HepG2 (cell line): ENCODE results near the gene BBS9.

Experiments used
- CTCF ChIP-seq: sonication (generic); formaldehyde crosslinking; IDR thresholded peaks from 2 replicates; pipeline ENCODE4 v1.5.0; 2020; ENCODE audit warnings: mild to moderate bottlenecking, missing genetic modification reagents, moderate library complexity
- GABPA ChIP-seq, 2 experiments: IDR thresholded peaks; 2 replicates each; pipeline ENCODE4 v1.6.1; 2011 to 2016; ENCODE audit warnings: low read depth in 2 of 2, low read length in 1 of 2, missing biosample characterization in 1 of 2, missing genetic modification characterization in 1 of 2
- SMC3 ChIP-seq: IDR thresholded peaks from 2 replicates; pipeline ENCODE4 v1.6.1; 2011; ENCODE audit warnings: low read length, improper control_type of control experiment
- ZHX1 ChIP-seq: sonication (generic); formaldehyde crosslinking; IDR thresholded peaks from 2 replicates; pipeline ENCODE4 v1.8.1; 2022; ENCODE audit warnings: low read depth, mild to moderate bottlenecking, missing genetic modification reagents
- ZNF362 ChIP-seq: sonication (generic); formaldehyde crosslinking; IDR thresholded peaks from 2 replicates; pipeline ENCODE4 v1.4.0; 2020; ENCODE audit warnings: missing genetic modification reagents, mild to moderate bottlenecking, borderline replicate concordance

GRCh38 chr7:33486633-33487032 lies 357.3 kb downstream of the BBS9 start:
- TF ChIP-seq ZHX1 (CRISPR knock-in tag) (no peak), SMC3 (no peak), CTCF (CRISPR knock-in tag) (no peak), ZNF362 (CRISPR knock-in tag) (no peak), GABPA (IDR thresholded peaks at IDR 0.05; ENCODE audit: low read depth, low read length) (no peak), GABPA (CRISPR knock-in tag; IDR thresholded peaks at IDR 0.05; ENCODE audit: low read depth) (no peak)
